ENCODE measurements around the gene KNTC1. TPM values are rescaled to one million over a fixed set of nuclear protein-coding genes. Genes with fewer than 3 reads are reported as not detected.

Gene KNTC1
- total RNA-seq, 2 experiments from 2014 or later: 170 to 195 TPM

GRCh38 chr12:122501489-122501989 is 25.5 kb upstream of the KNTC1 start:
- peak overlapping the region; percentile 3; the same call in 1 of the 2 replicates for H2AFZ ChIP-seq (ENCODE audit: low read length)
- peak overlapping the region; percentile 87 for H3K27ac ChIP-seq (ENCODE audit: low read depth, low read length, poor library complexity, severe bottlenecking)
- ChIA-PET CTCF (ENCODE audit: unreplicated experiment) (interaction anchor here (1.0 to 1.1 kb wide), 2 partner anchors 8 to 21 kb away, joined by 3 read pairs; no protein-coding TSS in a partner anchor), POLR2A (interaction anchor here (0.5 to 4.5 kb wide), 17 partner anchors 10 to 514 kb away, joined by 3 to 37 read pairs (median 5); partner anchors contain the start of genes KNTC1 and RSRC2)
- peaks cover 67% of the 10 kb centered on the region for H3K36me3 ChIP-seq (ENCODE audit: insufficient read depth, low read length)
- H3K9me2 ChIP-seq (ENCODE audit: insufficient read depth, low read length): no peaks in the 10 kb centered on the region
- no peaks in the 10 kb centered on the region for H3K9me3 ChIP-seq (ENCODE audit: low read length)
- peaks cover 38% of the 10 kb centered on the region for H3K79me2 ChIP-seq (ENCODE audit: insufficient read depth, low read depth, low read length)
- H3K4me1 ChIP-seq (ENCODE audit: insufficient read depth, low read length, poor library complexity, severe bottlenecking): peaks cover 47% of the 10 kb centered on the region
- BruUV-seq (replicated peaks): no TSS peak
- intact Hi-C loops (cut with micrococcal nuclease; ENCODE audit: unreplicated experiment): no loop called here
- DNase-seq (ENCODE audit: low spot score): no peak
- TF ChIP-seq EZH2phosphoT487 (IDR thresholded peaks at IDR 0.05; ENCODE audit: borderline replicate concordance, low read depth, low read length) (no peak), CTCF (conservative IDR thresholded peaks at IDR 0.05; ENCODE audit: low read length) (0 out of 2 replicates have a peak, but pooled peaks have one; percentile 13)
- H3K4me3 ChIP-seq (ENCODE audit: low read depth, low read length, poor library complexity, severe bottlenecking): peak overlapping the region; percentile 81
- peak overlapping the region; percentile 71 for H3K4me2 ChIP-seq (ENCODE audit: low read length)
- H4K20me1 ChIP-seq (ENCODE audit: insufficient read depth, low read length): peaks cover 5% of the 10 kb centered on the region; the same call in 1 of the 2 replicates

- CTCF ChIA-PET (ENCODE audit: unreplicated experiment): no interaction called here
- intact Hi-C loops (cut with micrococcal nuclease; ENCODE audit: unreplicated experiment): loop anchor here (1.0 kb wide), 1 partner anchor 21 kb away; no protein-coding TSS in a partner anchor
- DNase-seq (ENCODE audit: low spot score): peak; percentile 21
Measured at GRCh38 chr12:122503147-122503751, 23.8 kb upstream of the KNTC1 start.

More at GRCh38 chr12:122503147-122503751, 23.8 kb upstream of the KNTC1 start:
- POLR2A ChIA-PET: interaction anchor here (0.9 to 2.0 kb wide), 4 partner anchors 8 to 23 kb away, joined by 3 to 7 read pairs (median 3); no protein-coding TSS in a partner anchor
- BruUV-seq (replicated peaks): no TSS peak
- no peaks in the 10 kb centered on the region for H3K9me2 ChIP-seq (ENCODE audit: insufficient read depth, low read length)
- H3K36me3 ChIP-seq (ENCODE audit: insufficient read depth, low read length): peaks cover 67% of the 10 kb centered on the region
- no peaks in the 10 kb centered on the region for H3K9me3 ChIP-seq (ENCODE audit: low read length)
- H4K20me1 ChIP-seq (ENCODE audit: insufficient read depth, low read length): peaks cover under 1% of the 10 kb centered on the region; the same call in 1 of the 2 replicates
- H2AFZ ChIP-seq (ENCODE audit: low read length): no peak overlapping the region
- H3K4me1 ChIP-seq (ENCODE audit: insufficient read depth, low read length, poor library complexity, severe bottlenecking): peaks cover 30% of the 10 kb centered on the region
- H3K27ac ChIP-seq (ENCODE audit: low read depth, low read length, poor library complexity, severe bottlenecking): peak overlapping the region; percentile 87
- peaks cover 24% of the 10 kb centered on the region for H3K79me2 ChIP-seq (ENCODE audit: insufficient read depth, low read depth, low read length)
- TF ChIP-seq CTCF (conservative IDR thresholded peaks at IDR 0.05; ENCODE audit: low read length) (no peak), EZH2phosphoT487 (IDR thresholded peaks at IDR 0.05; ENCODE audit: borderline replicate concordance, low read depth, low read length) (no peak)
- no peak overlapping the region for H3K4me2 ChIP-seq (ENCODE audit: low read length)
- no peak overlapping the region for H3K4me3 ChIP-seq (ENCODE audit: low read depth, low read length, poor library complexity, severe bottlenecking)
